HL-60/S4 (cell line): ENCODE results near the gene CPN2.

Experiments used
- in situ Hi-C: fragments of 300-500 bp; cut with MboI; formaldehyde crosslinking; loops from 2 replicates; pipeline ENCODE4 v1.14.3; 2022; ENCODE audit warnings: low sequenced_read_pairs

CPN2 gene, protein sequence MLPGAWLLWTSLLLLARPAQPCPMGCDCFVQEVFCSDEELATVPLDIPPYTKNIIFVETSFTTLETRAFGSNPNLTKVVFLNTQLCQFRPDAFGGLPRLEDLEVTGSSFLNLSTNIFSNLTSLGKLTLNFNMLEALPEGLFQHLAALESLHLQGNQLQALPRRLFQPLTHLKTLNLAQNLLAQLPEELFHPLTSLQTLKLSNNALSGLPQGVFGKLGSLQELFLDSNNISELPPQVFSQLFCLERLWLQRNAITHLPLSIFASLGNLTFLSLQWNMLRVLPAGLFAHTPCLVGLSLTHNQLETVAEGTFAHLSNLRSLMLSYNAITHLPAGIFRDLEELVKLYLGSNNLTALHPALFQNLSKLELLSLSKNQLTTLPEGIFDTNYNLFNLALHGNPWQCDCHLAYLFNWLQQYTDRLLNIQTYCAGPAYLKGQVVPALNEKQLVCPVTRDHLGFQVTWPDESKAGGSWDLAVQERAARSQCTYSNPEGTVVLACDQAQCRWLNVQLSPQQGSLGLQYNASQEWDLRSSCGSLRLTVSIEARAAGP

DNA sequence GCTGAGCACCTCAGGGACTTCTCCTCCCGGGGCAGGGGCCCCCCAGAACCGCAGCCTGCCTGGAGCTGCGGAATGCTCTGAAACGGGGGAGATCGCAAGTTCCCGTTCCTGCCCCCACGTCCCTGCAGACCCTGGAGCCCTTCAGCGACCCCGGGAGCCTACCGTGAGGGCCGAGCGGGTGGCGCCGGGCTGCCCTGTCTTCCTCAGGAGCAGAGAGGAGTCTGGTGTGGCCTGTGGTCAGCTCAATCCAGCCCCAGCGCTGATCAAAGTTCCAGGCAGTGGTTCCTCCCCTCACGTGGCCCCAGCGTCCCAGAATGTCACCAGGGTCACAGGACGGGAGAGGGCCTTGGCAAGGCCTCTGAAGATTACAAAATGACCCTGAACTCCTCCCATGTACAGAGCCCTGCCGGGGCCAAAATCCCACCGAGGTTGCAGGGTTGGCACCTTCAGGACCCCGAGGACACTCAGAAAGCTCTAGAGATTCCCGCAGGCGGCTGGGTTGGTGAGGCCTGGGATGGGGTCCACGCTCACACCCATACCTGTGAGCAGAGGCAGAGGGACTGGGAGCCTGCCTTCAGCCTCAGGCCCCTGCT is at the start of gene CPN2:
Gene CPN2 (minus strand): TSS at position 249 of the 593 bp plus-strand sequence. CDS start 8,626 bp downstream, outside the sequence.
- in situ Hi-C loops, result no loop called here

DNA sequence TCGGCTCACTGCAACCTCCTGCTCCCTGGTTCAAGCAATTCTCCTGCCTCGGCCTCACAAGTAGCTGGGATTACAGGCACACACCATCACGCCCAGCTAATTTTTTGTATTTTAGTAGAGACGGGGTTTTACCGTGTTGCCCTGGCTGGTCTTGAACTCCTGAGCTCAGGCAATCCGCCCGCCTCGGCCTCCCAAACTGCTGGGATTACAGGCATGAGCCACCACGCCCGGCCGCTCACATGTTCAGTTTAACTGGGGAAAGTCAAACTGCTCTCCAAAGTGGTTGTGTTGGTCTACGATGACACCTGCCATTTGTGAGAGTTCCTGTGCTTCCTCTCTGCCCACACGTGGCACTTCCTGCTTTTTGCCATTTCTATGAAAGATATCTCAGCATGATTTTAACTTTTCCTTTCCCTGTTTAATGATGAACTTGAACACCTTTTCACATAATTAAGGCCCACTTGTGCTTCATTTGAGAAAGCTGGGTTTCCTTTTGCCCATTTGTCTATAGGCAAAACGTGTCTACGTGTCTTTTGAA is 48.8 kb upstream of the CPN2 start:
- in situ Hi-C loops, result loop anchor here (10.0 kb wide), 1 partner anchor 65 kb away; no protein-coding TSS in a partner anchor

GRCh38 chr3:194399166-194399565 is 48.0 kb upstream of the CPN2 start, which contains the start of gene GP5:
Gene GP5, minus strand, starts transcription at chr3:194399266. Its CDS starts 984 bp downstream, at chr3:194398282.
- in situ Hi-C loops, result no loop called here

GRCh38 chr3:194397757-194398312 is 46.7 kb upstream of the CPN2 start:
- in situ Hi-C loops, result no loop called here

- in situ Hi-C loops, result no loop called here
These were observed 46.0 kb upstream of the CPN2 start for GRCh38 chr3:194396859-194397756.

- in situ Hi-C loops, result no loop called here
These were observed 45.4 kb upstream of the CPN2 start for GRCh38 chr3:194396539-194396858.

DNA sequence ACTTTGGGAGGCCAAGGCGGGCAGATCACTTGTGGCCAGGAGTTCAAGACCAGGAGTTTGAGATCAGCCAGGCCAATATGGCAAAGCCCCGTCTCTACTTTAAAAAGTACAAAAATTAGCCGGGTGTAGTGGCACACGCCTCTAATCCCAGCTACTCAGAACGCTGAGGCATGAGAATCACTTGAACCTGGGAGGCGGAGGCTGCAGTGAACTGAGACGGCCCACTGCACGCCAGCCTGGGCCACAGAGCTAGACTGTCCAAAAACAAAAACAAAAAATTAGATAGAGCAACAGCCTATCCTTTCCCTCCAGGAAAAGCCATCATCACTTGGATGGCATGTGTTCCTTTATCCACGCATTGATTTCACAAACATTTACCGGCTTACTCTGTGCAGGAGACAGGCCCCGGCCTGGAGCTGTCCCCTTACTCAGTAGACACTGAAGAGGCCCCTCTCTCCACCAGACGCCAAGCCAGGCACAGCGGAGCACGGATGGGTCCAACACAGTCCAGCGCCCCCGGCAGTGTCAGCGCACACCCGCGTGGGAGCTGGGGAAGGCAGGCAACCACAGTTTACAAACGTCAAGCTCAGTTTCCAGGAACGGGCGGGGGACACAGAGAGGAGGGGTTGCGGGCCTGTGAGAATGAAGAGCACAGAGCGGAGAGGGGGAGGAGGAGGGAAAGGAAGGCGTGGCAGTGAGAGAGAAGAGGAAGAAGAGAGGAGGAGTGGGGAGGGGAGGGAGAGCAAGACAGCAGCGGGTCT is 44.8 kb upstream of the CPN2 start:
- in situ Hi-C loops, result no loop called here

- in situ Hi-C loops, result no loop called here
These were observed 44.1 kb upstream of the CPN2 start for GRCh38 chr3:194395212-194395611.

- in situ Hi-C loops, result no loop called here
These were observed 41.4 kb upstream of the CPN2 start for GRCh38 chr3:194392576-194392975.

DNA sequence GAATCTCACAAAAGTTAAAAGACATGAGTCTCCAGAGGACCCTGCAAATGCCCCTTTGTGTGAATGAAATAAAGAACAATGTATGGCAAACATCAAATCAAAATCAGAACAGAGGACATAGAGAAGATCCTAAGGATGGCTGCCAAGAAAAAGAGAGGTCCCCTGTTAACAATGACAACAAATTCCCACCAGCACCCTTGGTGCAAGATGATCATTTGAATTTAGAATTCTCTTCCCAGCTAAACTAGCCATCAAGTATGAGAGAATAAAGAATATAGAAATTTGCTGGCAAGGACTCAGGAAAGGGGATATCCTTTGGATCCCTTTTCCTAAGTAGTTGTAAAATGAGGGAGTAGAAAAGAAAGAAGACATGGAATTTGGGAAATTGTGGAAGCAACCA is 39.7 kb upstream of the CPN2 start:
- in situ Hi-C loops, result no loop called here

DNA sequence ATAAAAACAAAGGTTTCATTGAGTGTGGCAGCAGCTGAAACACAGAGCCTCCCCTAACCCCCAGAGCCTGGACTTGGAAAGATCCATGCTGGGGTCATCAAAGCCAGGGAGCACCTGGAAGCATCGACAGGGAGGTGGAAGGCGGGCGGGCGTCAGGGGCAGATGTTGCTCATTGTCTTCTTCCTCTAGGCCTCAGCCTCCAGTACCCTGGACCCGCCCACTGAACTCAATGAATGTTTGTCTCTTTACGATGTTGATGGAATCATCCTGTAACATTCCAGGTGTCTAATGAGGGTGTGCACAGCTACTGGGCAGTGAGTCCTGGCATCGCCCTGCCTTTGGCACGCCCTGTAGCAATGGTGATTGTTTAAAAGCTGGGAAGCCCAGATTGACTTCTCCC is 38.1 kb upstream of the CPN2 start:
- in situ Hi-C loops, result no loop called here

DNA sequence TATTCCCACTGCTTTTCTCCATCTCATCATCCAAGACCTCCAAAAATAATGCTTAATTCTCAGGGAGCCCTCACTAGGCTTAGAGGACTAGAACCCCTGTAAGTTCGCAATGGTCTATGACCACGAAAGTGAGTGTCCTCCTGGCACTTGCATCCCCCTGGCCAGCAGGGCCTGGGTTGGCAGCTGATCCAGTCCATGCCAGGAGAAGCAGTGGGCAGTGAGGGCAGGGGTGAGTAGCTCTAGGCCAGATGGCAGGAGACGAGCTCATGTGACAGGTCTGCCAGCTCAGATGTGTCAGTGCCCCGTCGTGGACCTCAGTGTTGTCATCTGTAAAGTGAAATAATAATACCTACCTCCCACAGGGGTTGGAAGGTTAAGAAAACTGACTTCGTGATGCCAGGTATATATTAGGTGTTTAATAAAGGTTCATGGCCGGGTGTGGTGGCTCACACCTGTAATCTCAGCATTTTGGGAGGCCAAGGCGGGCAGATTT is 36.8 kb upstream of the CPN2 start:
- in situ Hi-C loops, result no loop called here

GRCh38 chr3:194387276-194387675 is 36.1 kb upstream of the CPN2 start:
- in situ Hi-C loops, result no loop called here

GRCh38 chr3:194386648-194387047 is 35.5 kb upstream of the CPN2 start:
- in situ Hi-C loops, result no loop called here

DNA sequence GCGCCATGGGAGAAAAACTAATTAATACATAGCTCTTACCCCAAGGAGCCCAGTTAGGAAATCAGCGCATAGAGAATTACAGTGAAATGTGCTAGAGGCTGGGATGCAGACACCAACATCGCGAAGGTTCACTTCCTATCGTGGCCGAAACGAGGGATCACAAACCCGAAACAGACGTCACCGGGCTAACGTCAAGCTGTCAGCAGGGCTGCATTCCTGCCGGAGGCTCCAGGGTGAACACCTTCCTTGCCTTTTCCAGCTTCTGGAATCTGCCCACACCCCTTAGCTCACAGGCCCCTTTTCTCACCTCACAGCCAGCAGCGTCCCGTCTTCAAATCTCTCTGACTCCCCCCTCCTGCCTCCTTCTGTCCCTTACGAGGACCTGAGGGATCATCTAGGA is 34.9 kb upstream of the CPN2 start:
- in situ Hi-C loops, result no loop called here

GRCh38 chr3:194384569-194385001 is 33.5 kb upstream of the CPN2 start:
- in situ Hi-C loops, result no loop called here

DNA sequence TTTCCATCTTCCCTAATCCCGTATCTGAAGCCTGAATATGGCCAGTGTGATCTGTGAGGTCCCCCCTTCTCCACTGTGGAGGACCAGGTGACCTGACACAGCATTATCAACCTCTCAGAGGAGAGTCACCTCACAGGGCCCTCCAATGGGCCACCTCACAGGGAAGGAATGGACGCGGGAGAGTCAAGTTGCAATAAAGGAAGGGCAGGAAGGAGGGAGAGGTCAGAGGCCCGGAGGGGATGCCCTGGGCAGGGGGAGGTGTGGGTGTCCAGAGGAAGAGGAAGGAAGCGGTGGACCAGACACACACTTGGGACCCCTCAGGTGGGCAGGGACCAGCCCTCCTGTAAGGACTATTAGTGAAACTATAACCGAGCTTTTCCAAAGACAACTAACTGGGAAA is 33.0 kb upstream of the CPN2 start:
- in situ Hi-C loops, result no loop called here

DNA sequence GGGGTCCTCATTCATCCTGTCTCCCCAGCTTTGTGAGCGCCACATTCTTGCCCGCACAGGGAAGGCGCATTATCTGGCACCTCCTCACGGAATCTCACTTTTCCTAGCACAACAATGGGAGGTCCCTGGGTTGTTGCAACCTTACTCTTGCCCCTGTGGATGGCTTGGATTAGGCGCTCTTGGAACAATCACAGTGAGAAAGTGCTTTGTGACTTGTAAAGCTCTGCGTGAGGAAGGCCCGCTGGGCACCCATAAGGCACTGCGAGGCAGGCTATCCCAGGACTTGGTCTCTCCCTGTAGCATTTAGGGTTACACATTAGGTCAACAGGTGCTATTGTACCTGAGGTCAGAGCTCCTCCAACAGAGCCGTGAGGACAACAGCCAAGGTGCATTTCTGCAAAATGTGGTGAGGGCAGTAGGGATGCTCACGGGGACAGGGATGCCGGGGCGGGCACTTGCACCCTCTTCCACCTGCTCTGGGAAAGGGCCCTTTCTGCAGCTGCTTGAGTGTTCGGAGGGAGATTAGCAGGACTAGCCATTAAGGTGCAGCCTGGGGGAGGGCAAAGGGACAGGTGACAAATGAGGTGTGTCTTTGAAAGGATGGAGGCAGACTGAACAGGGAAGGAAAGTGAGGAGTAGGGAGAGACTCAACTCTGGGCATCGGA is 32.3 kb upstream of the CPN2 start:
- in situ Hi-C loops, result no loop called here

DNA sequence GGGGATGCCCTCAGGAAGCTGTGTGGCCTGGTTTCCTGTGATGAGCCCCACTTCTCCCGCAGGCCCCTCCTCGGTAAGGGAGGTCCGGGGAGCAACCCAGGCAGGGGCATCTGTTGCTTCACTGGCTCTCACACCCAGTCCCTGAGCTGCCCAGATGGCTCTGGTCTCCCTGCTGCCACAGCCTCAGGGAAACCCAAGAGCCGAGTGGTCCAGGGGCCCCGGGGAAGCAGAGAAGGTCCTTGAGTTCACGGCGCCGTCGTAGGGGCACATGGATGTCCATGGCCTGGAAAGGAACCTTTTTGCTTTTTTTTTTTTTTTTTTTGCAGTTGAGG is 31.7 kb upstream of the CPN2 start:
- in situ Hi-C loops, result no loop called here
